Muscle of arm (tissue), 14 donors: ENCODE results near the gene ZNF845. TPM values are rescaled to one million over a fixed set of nuclear protein-coding genes. Genes with fewer than 3 reads are reported as not detected.
"Not testable (repeated sequence)": the region's sequence is repeated elsewhere in the genome, so short reads cannot be mapped to it uniquely, and the experiment has no call there.

Source experiments
- DNase-seq: peaks from one replicate; pipeline ENCODE4 v3.0.0-alpha.2; 2013
- long read RNA-seq, 11 donors: transcript quantifications; one replicate each; lab custom pipeline, GENCODE V29; 2026
- polyA plus RNA-seq, 12 donors: library from polyadenylated mRNA; unstranded; fragments of 120-200 nt; gene quantifications; one replicate each; pipeline ENCODE4 v1.2.1, GENCODE V29; 2013; ENCODE audit not compliant: insufficient read length in 12 of 12

ZNF845 gene
- polyA plus RNA-seq, result 1 to 10 TPM in 11 of 12 donors, not detected in 1; 2.5 to 7.8 (median 6.6) TPM
- long read RNA-seq, donor 1, full-length matches to known transcripts, result 1 of 1 reads
- long read RNA-seq, donor 1, partial matches to known transcripts, result 0 of 1 reads
- long read RNA-seq, donor 1, other reads (novel, unspliced or antisense), result 0 of 1 reads
- long read RNA-seq, donor 2, result 0 reads
- long read RNA-seq, donor 3, full-length matches to known transcripts, result 2 of 2 reads
- long read RNA-seq, donor 3, partial matches to known transcripts, result 0 of 2 reads
- long read RNA-seq, donor 3, other reads (novel, unspliced or antisense), result 0 of 2 reads
- long read RNA-seq, donor 4, result 0 reads
- long read RNA-seq, donor 5, result 0 reads
- long read RNA-seq, donor 6, full-length matches to known transcripts, result 1 of 1 reads
- long read RNA-seq, donor 6, partial matches to known transcripts, result 0 of 1 reads
- long read RNA-seq, donor 6, other reads (novel, unspliced or antisense), result 0 of 1 reads
- long read RNA-seq, donor 7, result 0 reads
- long read RNA-seq, donor 8, full-length matches to known transcripts, result 1 of 1 reads
- long read RNA-seq, donor 8, partial matches to known transcripts, result 0 of 1 reads
- long read RNA-seq, donor 8, other reads (novel, unspliced or antisense), result 0 of 1 reads
- long read RNA-seq, donor 9, result 0 reads
- long read RNA-seq, donor 10, full-length matches to known transcripts, result 2 of 2 reads
- long read RNA-seq, donor 10, partial matches to known transcripts, result 0 of 2 reads
- long read RNA-seq, donor 10, other reads (novel, unspliced or antisense), result 0 of 2 reads
- long read RNA-seq, donor 11, full-length matches to known transcripts, result 1 of 6 reads
- long read RNA-seq, donor 11, partial matches to known transcripts, result 5 of 6 reads
- long read RNA-seq, donor 11, other reads (novel, unspliced or antisense), result 0 of 6 reads

GRCh38 chr19:53333463-53334449, at the start of gene ZNF845:
Gene ZNF845, plus strand, starts transcription at chr19:53333749. Its CDS starts 7,559 bp downstream, at chr19:53341308.
- DNase-seq, result peak; percentile 94

GRCh38 chr19:53285087-53285486, 48.5 kb upstream of the ZNF845 start:
- DNase-seq, result no peak

GRCh38 chr19:53290758-53291549, 42.6 kb upstream of the ZNF845 start:
- no peak for DNase-seq

DNA sequence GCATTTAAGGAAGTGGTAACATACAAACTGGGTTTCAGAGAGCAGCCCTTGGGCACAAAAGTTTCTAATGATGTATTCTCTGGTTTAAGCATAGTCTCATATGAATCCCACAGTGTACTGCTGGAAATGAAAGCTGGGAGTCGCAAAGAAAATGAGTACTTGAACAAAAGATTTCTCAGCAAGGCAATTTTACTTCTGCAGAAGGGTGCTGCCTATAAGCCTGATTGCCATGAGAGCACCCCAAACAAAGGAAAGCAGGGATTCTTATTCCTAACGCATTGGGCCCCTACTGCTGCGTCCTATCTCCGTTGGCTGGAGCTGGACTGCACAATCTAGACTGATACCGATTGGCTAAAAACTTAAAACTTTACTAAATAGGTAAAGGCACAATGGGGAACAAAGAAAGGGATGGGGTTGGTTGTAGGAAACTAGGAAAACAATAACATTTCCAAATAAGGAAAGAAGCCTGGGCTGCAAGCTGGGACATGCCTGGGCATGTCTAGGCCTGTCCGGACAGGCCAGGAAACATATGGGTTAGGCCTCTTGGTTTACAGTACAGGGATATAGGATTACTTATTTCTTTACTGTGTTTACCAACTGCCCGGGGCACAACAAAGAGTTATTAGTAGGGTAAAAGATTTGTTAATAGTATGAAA, 38.6 kb upstream of the ZNF845 start:
- no peak for DNase-seq

DNA sequence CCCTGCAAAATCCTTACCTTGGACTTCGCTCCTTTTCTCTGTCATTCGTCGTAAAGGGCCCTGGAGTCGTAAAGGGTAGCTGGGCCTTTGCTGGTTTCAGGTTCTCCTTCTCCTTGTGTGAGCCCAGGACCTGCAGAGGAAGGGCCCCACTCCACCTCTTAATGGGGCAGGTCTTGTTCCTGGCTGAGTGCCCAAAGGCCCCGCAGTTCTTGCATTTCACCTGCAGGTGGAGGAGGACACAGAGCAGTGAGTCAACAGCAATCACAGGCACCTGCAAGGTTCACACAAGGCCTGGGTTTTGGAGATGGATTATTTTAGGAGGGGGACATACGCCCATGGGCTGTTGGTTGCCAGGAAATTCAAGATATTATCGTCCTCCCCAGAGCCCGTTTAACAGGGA, 32.2 kb upstream of the ZNF845 start:
- not testable (repeated sequence) for DNase-seq

- peak; percentile 8 for DNase-seq
These were observed 25.2 kb upstream of the ZNF845 start for GRCh38 chr19:53308339-53308811.

GRCh38 chr19:53311044-53311443, 22.5 kb upstream of the ZNF845 start:
- no peak for DNase-seq

DNA sequence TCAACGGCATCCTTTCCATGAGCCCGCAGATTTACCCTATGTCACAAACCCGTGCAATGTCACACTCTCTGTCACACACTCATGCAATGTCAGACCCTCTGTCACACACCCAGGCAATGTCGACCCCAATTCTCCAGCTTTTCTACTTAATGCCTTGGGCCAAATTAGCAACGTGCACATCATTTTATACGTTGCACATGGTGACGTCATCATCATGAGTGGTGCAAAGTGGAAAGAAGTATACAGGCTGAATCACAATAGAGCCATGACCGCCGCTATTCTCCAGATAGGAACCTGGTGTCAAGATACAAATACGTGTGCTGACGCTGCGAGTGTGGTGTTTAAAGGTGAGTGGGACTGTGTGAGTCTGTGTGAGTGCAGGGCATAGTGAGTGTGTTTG, 21.7 kb upstream of the ZNF845 start:
- DNase-seq, result no peak

DNA sequence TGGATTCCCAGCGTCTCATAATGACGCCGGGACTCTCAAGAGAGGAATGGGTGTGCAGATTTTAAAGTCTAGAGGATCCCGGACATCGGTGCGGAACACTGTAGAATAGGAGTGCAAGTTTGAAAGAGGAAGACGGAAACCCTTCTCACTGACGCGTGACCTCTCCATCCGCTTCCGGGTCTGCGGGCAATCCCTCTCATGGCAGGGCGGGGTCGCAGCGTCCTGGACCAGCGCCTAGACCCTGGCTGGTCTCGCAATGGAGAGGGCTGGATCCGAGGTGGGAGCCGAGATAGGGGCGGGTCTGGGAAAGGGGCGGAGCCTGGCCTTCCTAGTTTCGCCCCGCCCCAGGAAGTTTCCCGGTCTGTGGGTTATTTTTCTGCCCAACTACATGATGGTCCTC, 4.6 kb upstream of the ZNF845 start:
- DNase-seq, result peak; percentile 46

DNA sequence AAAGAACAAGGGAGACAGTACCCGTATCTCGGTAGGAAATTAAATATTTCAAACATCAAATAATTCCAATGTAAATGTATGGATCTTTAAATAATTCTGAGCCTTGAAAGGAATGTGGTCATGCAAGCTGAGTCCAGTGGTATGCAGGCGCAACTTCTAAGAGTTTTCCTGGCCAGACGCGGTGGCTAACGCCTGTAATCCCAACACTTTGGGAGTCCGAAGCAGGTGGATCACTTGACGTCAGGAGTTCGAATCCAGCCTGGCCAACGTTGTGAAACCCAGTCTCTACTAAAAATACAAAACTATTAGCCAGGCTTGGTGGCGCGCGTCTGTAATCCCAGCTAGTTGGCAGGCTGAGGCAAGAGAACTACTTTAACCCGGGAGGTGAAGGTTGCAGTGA, 1.1 kb upstream of the ZNF845 start:
- DNase-seq, result no peak

DNA sequence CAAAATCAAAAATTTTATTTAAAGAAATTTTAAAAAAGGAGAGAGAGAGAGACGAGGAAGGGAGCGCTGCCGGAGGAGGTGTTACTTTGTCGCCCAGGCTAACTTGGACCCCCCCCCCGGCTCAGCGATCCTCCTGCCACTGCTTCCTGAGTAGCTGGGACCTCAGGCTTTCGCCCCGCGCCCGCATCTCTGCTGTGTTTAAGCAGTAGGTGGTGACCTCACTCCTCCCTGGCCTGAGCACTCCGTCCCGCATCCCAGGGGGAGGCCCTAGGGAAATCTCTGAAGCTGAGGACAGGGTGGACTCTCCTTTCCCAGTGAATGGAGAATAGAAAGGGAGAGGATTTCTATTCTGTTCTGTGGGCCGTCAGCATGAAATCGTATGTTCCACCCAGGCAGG, 485 bp upstream of the ZNF845 start:
- DNase-seq, result peak; percentile 48

DNA sequence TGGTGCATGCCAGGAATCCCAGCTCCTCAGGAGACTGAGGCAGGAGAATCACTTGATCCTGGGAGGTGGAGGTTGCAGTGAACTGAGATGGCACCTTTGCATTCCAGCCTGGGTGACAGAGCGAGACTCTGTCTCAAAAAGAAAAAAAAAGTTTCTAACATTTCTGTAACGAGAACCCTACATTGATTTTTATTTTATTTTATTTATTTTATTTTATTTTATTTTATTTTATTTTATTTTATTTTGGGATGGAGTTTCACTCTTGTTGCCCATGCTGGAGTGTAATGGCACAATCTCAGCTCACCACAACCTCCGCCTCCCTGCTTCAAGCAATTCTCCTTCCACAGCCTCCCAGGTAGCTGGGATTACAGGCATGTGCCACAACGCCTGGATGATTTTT, 10.9 kb downstream of the ZNF845 start:
- DNase-seq, result not testable (repeated sequence)

GRCh38 chr19:53355739-53356138, 22.2 kb downstream of the ZNF845 start:
- DNase-seq, result no peak

DNA sequence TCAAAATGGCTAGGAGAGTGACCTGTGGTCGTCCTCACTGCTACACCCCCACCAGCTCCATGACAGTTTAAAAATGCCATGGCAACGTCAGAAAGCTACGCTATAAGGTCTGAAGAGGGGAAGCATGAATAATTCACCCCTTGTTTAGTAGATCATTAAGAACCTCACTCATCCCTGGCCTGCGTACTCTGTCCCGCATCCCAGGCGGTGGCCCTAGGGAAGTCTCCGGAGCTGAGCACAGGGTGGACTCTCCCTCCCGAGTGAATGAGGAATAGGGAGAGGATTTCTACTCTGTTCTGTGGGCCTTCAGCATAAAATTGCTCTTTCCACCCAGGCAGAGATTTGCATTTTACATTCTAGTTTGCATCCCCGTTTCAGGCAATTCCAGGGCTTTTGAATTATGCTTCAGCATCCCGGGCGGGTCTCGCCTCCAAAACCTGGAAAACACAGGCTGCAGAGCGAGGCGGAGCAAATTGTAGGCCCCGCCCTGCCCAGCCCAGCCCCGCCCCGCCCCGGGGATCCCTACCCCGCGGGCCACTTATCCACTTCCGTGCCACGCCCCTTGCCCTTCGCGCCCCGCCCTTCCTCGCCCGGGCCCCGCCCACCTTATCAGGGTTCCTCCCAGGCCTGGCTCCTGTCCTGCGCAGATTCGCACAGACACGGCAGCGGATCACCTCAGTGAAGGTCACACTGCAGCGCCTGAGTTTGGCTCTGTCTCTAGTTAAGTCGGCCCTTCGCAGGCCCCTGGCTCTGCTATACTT, 24.5 kb downstream of the ZNF845 start:
- no peak for DNase-seq

DNA sequence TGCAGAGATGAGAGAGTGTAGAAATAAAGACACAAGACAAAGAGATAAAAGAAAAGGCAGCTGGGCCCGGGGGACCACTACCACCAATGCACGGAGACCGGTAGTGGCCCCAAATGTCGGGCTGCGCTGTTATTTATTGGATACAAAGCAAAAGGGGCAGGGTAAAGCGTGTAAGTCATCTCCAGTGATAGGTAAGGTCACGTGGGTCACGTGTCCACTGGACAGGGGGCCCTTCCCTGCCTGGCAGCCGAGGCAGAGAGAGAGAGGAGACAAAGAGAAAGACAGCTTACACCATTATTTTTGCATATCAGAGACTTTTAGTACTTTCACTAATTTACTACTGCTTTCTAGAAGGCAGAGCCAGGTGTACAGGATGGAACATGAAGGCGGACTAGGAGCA, 26.5 kb downstream of the ZNF845 start:
- not testable (repeated sequence) for DNase-seq

DNA sequence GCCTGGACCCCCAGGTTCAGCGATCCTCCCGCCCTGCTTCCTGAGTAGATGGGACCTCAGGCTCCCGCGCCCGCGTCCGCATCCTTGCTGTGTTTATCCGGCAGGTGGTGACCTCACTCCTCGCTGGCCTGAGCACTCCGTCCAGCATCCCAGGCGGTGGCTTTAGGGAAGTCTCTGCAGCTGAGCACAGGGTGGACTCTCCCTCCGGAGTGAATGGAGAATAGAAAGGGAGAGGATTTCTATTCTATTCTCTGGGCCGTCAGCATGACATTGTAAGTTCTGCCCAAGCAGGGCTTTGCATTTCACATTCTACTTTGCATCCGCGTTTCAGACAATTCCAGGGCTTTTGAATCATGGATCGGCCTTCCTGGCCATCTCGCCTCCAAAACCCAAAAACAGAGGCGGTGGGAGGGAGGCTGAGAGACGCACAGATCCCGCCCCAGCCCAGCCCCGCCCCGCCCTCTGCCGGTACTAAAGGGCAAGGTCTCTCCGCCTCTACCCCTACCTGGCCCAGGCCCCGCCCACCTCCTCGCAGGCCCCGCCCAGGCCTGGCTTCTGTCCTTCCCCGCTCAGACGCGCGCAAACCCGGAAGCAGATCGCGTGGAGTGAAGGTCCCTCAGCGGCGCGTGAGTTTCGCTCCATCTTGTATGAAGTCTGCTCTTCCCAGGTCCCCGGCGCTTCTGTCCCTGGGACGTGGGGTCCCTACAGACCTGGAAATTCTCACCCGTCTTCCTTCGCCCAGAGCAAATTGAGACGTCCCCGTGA, 31.8 kb downstream of the ZNF845 start, which contains the start of gene ZNF525:
Gene ZNF525 (plus strand): TSS at position 572 of the 765 bp plus-strand sequence. CDS start 6,577 bp downstream, outside the sequence.
- DNase-seq, result peak; percentile 86

- DNase-seq, result no peak
These were observed 32.4 kb downstream of the ZNF845 start for GRCh38 chr19:53365899-53366493.

- no peak for DNase-seq
These were observed 38.6 kb downstream of the ZNF845 start for GRCh38 chr19:53372196-53372595.
